Activated CD8-positive, alpha-beta memory T cell treated with anti-CD3 and anti-CD28 coated beads for 4 hours (primary cell): ENCODE results near the gene ZNF445.
"Not testable (repeated sequence)": the region's sequence is repeated elsewhere in the genome, so short reads cannot be mapped to it uniquely, and the experiment has no call there.

ENCODE experiments used
- DNase-seq, 2 donors: peaks; one replicate each; pipeline ENCODE4 v3.0.0-alpha.2; 2020; ENCODE audit warnings: low read depth in 2 of 2

The ZNF445 gene

DNA sequence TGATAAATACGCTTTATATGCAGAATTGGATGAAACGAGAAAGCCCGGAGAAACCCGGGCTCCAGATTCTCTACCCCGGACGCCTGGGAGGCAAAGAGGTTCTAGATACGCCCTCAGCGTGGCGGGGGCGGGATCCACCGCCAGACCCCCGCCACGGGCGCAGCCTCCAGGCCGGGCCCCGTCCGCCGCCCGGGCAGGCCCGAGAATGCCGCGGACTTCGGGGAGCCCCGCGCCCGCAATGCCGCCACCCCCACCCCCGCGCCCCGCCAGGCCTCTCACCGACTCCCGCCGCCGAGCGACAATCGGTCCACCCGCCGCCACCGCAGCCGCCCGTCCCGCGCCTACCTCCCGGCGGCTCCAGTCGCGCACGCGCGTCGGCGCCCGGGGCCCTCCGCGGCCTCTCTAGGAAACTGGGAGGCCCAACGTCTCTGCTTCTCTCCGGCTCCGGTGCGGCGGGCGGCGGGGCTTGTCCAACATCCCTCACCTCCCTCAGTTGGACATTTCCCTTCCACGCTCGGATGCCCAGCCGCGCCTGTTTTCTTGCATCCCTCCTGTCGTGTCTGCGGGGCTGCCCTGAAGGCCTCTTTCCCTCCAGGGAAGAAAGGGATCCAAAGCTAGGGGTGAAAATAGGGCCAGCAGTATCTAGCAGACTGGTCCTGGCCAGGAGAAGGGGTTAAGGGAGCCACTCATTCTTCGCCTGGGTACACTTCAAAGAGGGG, at the start of gene ZNF445:
ZNF445 (minus strand) TSS at position 359 of the 719 bp plus-strand sequence. CDS start 22,121 bp downstream, outside the sequence.
- DNase-seq, result peak; percentile 50 to 56

DNA sequence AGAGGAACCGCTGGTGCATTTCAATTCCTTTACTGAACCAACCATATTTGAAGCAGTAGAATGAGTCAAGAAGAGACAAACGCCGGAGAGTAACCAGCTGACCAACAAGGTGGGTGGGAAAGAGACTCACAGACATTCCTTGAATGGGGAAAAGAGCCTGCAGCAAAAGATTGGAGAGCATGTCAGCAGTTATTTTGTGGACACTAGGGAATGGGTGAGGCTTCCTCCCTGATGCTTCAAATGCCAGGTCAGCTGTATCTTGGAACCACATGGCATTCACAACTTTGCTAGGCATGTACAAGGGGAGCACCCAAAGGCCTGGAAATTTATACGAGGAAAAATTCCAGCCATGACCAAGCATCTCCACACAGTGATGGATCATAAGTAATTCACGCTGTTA, 47.6 kb upstream of the ZNF445 start:
- DNase-seq, result no peak

DNA sequence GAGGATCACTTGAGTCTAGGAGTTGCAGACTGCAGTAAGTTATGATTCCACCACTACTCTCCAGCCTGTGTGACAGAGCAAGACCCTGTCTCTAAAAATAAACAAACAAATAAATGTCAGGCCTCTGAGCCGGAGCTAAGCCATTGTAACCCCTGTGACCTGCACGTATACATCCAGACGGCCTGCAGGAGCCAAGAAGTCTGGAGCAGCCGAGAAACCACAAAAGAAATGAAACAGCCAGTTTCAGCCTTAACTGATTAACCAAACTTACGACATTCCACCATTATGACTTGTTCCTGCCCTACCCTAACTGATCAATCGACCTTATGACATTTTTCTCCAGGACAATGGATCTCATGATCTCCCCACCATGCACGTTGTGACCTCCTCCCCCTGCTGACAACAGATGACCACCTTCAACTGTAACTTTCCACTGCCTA, 45.0 kb upstream of the ZNF445 start:
- no peak for DNase-seq

DNA sequence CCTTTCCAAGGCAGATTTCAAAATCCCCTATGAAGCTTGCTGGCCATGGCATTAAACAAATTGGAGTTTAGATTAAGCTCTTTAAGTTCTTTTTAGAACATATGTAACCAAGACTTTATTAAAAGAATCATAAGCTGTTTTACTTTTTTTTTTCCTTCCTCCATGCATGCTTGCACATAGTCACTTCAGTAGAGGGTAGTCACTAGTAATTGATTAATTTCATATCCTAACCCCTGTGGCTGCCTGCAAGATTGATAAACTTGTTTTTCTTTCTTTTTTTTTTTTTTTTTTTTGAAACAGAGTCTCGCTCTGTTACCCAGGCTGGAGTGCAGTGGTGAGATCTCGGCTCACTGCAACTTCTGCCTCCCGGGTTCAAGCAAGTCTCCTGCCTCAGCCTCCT, 44.3 kb upstream of the ZNF445 start:
- DNase-seq, result no peak

DNA sequence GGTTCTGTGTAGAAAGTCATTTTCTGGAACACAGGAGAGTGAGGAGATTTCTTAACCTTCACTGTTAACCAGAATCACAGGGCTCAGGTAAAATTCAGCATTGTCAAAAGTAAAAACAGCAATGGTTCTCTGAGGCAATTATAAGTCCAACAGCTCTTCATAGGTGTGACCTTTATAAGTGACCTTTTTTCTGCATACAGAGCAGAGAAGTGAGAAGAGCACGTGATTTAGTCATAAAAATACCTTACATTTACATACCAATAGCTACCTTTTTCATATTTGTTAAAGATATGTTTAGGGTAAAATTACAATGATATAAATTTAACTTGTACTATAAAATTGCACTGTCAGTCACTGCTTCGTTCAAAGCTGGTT, 41.3 kb upstream of the ZNF445 start:
- no peak for DNase-seq

DNA sequence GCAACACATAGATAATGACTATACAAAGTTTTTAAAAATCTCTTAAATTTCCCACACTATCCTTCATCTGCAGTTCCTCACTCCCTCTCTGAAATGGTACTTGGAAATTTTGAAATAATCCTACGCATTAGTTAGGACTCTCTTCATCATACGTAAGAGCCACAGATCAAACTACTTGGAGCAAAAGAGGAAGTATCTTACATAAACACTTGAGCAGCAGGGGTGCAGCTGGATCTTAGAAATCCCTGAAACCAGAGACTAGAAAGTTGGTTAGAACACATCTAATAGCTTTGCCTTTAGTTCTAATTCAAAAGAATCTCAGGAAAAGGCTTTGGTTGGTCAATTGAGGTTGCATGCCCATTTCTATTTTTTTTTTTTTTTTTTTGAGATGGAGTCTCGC, 38.8 kb upstream of the ZNF445 start:
- DNase-seq, result no peak

DNA sequence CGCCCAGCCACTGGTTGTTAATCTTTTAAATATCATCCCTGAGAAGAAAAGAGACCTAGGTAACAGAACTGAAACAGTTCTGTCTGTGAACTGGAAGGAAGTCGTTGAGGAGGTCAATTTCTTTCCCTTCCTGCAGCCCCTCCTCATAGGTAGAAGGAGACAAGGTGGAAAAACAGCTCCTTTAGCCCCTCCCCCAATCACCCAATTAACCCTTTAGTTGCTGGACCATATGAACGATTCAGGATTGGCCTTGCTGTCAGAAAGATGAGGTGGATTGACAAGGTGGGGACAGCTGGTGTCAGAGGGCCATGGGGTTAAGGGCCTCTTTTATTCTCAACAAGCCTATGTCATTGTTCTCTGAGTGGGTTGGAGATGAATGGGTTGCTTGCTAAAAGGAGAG, 36.0 kb upstream of the ZNF445 start:
- no peak for DNase-seq

DNA sequence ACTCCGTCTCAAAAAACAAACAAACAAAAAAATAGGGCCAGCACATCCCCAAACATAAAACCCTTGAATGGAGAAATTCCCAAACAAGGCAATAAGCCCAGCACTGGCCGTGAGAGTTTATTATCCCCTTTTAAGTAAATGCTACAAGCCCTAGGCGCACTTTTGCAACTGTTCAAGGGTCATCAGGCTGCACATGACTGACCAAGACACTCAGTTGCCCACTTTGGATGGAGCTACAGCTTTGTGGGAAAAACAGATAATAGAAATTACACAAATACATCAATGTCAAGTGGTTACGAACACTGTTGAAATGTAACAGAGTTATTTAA, 33.7 kb upstream of the ZNF445 start:
- no peak for DNase-seq

DNA sequence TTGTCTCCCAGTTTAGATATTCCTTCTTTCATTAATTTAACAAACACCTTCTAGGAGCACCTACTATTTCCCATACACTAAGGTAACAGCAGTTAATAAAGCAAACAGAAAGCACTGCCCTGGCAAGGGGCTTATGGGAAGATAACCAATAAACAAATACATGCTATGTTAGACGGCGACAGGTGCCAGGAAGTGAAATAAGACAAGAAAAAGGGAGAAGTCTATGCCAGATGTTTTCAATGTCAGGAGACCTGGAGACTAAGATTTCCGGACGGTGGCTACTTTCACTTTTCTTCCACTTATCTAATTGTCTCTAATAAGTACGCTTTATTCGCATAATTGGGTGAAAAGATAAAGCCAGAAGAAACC, 32.5 kb upstream of the ZNF445 start:
- DNase-seq, result no peak

DNA sequence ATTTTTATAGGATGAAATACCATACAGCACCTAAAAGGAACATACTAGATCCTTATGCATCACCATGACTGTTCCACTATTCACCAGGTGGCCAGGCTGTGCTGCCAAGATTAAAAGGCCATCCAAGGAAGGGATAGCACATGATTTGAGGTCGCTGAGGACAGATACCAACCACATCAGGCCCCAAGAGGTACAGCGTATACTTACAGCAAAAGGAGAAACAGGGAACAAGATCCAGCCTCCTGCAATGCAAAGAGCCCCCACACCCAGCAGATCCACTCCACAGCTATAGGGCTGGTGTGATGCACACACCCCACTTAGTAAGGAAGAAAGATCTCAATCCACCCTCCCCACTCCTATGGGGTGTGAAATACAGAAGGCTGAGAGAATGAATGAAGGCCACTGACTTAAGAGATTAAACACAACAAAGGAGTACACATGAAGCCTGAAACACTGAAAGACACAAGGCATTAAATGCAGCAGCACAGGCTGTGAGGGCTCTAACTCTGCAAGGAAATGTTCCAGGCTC, 32.0 kb upstream of the ZNF445 start:
- DNase-seq, result no peak

DNA sequence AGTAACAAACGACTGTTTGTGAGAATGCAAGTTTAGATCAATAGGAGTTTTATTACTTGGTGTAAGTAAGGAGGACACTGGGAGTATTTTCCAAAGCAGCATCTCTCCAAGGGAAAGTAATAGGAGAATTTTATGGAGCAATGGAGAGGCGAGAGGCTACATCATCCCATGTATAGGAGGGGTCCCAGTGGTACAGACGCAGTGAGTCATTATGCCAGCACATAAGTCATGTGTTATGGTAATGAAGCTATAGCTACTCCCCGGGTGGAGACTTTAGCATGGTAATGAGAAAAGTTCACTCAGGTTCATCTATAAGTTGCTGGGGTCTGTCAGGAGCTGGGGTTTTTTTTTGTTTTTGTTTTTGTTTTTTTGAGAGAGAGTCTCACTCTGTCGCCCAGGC, 29.5 kb upstream of the ZNF445 start:
- no peak for DNase-seq

DNA sequence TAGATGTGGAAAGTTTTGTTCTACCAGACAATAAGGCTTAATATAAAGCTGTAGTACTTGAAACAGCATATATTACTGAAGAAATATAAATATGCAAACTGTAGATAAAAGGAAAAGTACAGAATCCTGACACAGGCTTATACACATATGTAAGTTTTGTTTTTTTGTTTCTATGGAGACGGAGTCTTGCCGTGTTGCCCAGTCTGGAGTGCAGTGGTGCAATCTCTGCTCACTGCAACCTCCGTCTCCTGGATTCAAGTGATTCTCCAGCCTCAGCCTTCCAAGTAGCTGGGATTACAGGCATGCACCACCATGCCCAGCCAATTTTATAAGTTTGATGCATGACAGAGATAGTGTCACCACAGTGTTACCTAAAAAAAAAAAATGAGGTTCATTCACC, 29.1 kb upstream of the ZNF445 start:
- no peak for DNase-seq

DNA sequence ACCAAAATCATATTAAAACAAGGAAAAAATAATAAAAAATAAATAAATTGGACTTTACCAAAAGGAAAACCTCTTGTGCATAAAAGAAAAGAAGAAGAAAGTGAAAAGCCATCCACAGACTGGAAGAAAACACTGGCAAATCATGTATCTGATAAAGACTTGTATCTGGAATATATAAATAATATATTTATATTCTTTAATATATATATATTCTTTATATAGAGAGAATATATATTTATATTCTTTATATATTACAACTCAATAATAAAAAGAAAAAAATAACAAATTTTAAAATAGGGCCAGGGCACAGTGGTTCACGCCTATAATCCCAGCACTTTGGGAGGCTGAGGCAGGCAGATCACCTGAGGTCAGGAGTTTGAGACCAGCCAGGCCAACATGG, 27.1 kb upstream of the ZNF445 start:
- DNase-seq, result no peak

DNA sequence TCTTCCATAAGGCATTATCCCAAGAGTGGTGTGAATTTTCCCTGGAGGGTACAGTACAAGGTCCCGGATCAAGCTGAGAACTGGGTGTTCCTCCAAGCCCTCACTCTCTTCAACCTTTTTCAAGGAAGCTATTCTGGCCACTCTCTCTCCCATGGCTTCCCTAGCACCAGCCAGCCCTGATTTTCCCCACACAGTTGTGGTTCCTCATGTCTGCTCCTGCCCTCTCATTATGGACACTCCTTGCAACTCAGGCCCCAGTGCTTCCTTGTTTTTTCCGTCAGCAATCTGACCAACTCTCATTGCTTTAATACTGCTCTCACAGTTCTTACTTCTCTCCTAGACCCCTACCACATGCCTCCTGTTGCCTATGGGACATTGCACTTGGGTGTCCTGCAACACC, 25.7 kb upstream of the ZNF445 start:
- DNase-seq, result not testable (repeated sequence)

DNA sequence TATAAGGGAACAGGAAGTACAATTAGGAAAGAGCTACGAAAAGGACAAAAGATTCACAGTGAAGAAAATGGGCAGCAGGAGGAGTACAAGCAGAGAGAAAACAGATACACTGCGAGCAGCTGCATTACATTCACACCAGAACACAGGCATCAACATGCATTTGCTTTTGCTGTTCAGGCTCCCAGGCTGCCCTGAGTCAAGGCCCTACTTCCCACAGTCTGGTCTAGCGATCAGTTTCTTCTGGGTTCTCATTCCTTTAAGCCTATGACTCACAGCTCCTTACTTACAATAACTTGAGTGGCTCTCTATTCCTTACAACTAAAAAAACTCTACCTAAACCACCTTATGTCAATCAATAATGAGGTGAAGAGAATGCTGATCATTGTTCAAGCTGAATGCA, 24.5 kb upstream of the ZNF445 start:
- DNase-seq, result no peak

DNA sequence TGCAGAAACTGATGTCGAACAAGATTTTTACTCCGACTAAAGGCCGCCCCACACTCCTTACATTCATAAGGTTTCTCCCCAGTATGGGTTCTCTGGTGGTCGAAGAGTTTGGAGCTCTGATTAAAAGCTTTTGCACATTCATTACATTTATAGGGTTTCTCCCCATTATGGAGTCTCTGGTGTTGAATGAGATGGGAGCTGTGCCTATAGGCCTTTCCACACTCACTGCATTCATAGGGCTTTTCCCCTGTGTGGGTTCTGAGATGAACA, 22.4 kb upstream of the ZNF445 start:
- DNase-seq, result not testable (repeated sequence)

DNA sequence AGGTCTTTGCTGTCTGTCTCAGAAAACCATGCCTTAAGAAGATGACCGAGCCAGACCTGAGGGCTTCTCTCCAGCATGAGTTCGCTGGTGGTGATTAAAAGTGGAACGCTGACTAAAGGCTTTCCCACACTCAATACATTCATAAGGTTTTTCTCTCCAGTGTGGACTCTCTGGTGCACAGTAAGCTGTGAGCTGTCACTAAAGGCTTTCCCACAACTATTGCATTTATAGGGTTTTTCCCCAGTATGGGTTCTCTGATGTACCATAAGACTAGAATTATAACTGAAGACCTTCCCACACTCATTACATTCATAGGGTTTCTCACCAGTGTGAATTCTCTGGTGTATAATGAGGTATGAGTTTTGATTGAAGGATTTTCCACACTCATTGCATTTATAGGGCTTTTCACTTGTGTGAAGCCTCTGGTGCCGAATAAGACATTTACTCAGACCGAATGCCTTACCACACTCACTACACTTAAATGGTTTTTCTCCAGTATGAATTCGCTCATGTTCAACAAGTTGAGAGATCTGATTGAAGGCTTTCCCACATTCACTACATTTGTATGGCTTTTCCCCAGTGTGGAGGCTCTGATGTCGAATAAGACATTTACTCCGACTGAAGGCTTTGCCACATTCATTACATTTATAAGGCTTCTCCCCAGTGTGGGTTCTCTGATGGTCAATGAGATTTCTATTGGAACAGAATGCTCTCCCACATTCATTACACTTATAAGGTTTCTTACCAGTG, 21.9 kb upstream of the ZNF445 start:
- no peak for DNase-seq

DNA sequence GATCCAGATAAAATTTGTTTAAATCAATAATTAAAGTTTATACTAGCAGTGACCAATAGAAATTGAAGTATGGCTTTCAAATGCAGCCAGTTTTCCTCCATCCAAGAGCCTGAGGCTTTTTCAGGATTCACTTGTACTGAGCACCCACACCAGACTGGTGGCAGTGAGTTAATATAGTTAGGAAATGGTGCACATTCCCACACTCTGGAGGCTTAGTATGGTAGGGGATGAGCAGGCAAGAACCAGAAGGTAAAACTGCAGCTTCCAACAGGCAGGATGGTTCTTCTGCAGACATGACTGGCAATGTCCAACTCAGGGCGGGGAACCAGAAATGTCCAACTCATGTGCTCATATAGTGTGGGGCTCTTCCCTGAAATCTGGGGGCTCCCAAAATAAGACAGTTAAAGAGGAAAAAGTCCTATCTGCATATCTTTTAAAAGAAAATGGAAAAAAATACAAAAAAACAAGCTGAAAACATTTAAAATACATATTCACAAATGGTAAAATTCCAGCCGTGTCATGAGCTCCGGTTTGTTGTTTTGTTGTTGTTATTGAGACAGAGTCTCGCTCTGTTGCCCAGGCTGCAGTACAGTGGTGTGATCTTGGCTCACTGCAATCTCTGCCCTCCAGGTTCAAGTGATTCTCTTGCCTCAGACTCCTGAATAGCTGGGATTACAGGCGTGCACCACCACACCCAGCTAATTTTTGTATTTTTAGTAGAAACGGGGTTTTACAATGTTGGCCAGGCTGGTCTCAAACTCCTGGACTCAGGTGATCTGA, 18.4 kb upstream of the ZNF445 start:
- DNase-seq, result no peak

DNA sequence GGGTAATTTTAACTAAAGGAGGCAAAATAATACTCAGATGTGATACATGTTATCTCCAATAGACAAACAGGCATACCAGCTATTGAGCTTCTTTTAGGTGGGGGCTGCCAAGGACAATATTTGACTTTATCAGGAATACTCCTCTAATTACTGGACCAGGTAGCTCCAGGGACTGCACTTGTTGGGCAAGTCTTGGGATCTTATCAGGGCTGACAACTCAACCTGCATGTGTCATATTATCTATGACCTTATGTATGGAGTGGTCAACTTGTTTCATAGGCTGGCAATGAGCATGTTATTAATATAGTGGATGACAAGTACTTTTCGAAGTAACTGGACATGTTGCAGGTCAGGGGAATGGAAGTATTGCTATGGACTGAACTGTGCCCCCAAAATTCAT, 15.0 kb upstream of the ZNF445 start:
- no peak for DNase-seq

DNA sequence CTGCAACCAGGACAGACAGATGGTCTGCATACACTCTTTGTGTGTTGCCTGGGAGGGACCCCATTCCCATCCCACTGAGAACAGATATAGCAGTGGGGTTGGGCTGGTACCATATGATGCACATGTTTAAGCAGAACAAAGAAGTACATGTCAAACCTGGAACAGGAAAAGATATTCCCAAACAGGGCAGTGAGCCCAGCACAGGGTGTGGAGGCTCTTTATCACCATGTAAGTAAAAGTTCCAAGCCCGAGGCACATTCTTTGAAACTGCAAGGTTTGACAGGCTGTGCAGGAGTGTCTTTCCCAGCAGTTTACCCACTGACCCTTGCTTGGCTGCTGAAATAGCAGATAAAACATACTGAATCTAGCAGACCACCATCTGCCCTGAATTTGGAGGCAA, 5.3 kb upstream of the ZNF445 start:
- DNase-seq, result no peak

DNA sequence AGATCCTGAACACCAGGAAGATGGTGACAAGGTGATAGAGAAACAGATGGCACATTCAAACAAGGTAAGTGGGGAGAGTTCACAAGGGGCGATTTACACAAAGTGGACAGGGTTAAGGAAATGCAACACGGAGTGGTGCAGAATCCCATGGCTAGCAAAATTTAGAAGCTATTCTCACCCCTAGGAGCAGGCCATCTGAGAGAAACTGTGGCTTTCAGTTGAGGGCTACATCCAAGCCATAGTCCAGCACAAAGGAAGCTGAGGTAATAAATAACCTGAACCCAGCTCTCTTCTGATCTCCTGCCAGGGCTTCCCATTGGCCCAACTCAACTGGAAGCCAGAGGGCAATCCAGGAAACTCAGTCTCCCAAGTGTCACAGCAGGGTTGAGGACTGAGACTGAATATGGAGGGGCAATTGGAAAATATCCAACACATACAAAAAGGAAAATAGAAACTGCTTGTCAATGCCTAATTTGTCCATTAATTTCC, 1.2 kb upstream of the ZNF445 start:
- DNase-seq, result no peak

DNA sequence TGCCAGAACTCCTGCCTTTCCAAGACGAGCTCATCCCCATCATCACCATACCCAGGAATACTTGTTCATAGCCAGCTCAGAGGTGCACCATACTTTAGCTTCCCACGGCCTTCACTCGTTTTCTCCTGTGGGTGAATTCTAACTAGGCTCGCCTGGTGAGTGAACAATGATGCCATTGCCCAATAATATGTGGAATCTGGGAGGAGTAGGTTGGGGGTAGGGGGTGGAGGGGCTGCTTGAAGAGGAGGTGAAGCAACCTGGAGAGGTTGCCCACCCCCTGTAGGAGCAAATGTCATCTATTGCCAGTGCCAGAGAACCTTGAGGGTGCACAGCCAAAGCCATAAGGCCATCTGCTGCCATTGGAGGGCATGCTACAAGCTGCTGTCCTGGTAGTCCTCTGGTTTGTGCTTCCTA, 592 bp upstream of the ZNF445 start:
- no peak for DNase-seq

DNA sequence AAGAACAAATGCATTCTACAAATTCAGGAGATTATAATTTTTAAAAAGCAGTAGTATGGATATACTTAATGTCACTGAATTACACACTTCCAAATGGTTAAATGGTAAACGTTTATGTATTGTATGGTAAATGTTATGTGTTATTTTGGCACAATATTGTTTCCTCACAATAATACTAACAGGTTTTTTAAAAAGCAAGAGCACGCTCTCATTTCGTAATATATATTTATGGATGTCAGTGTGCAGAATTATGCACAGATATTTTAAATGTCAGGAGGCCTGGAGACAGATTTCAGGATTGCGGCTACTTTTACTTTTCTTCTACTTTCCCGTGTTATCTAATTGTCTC, 533 bp downstream of the ZNF445 start:
- DNase-seq, result no peak
